Measurements from ENCODE around the gene ETV2.
"Not testable (repeated sequence)": the region's sequence is repeated elsewhere in the genome, so short reads cannot be mapped to it uniquely, and the experiment has no call there.

ETV2 gene

GRCh38 chr19:35628565-35629331 is 12.8 kb upstream of the ETV2 start, which contains the start of gene RBM42:
Gene RBM42, plus strand, starts transcription at chr19:35629036. Its CDS starts 118 bp downstream, at chr19:35629154.
- DNase-seq (ENCODE audit: low read depth in 3 of 3): peak; percentile 93 to 95 (median 95)

DNA sequence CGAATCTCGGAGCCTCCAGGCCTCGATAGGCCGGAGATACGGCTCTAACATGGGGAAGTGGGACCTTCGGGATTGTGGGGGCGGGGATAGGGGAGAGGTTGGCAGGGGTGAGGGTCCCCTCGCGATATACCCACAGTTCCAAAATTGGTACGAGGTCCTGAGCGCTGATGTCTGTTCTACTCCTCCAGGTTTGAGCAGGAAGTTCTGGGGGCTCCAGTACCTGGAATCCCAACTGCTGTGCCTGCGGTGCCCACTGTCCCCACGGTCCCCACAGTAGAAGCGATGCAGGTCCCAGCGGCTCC is 12.3 kb upstream of the ETV2 start:
- DNase-seq (ENCODE audit: low read depth in 3 of 3): no peak

GRCh38 chr19:35633727-35634440 is 7.7 kb upstream of the ETV2 start:
- DNase-seq (ENCODE audit: low read depth in 3 of 3): no peak

DNA sequence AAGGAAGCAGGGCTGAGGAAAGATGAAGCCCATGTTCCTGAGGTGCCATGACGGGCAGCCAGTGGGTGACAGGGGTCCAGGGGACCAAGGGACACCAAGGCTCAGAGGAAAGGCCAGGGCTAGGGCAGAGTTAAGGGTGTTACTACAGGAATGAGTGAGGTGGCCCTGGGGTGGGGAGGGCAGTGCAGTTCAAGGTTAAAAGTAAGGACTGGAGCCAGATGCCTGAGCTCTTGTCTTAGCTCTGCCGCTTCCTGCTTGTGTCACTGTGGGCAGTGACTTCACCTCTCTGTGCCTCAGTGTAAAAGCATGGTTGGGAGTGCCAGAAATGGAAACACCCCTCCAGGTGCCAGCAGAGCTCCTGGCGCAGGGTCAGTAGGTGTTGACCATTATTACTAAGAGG is 4.9 kb upstream of the ETV2 start:
- DNase-seq (ENCODE audit: low read depth in 3 of 3): no peak

DNA sequence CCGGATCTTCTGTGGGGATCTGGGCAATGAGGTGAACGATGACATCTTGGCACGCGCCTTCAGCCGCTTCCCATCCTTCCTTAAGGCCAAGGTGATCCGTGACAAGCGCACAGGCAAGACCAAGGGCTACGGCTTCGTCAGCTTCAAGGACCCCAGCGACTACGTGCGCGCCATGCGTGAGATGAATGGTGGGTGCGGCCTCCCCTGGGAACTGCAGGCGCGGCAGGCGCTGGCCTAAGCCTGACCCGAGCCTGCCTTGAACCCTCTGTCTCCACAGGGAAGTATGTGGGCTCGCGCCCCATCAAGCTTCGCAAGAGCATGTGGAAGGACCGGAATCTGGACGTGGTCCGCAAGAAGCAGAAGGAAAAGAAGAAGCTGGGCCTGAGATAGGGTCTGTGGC is 4.4 kb upstream of the ETV2 start:
- DNase-seq (ENCODE audit: low read depth in 3 of 3): no peak

DNA sequence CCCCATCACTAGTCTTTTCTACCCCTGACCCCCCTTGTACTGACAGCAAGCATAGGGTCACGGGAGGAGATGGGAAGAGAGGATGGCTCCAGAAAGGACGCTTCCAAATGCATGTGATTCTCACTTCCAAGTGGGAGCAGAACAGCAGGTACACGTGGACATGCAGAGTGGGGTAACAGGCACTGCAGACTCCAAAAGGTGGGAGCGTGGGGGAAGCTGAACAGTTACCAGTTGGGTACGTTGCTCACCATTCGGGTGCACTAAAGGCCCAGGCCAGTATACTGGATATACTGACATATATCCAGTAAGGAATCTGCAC is 2.3 kb upstream of the ETV2 start:
- DNase-seq (ENCODE audit: low read depth in 3 of 3): no peak

DNA sequence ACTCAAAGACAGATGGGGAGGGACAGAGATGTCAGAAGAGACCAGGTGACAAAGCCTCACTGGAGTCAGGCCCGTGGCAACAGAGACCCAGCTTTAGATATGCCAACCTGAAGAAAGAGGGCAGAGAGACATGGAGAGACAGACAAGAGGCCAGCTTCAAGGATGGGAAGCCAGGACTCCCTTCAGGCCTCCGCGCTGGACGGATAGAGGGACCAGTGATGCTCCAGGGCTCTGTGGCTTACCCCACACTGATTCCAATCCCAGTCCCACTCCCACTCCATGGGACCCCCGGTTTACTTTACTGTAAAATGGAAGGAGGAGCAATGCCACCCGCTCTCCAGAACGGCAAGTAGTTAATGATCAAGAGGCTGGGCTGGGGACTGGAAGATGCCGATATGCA is 1.7 kb upstream of the ETV2 start:
- no peak for DNase-seq (ENCODE audit: low read depth in 3 of 3)

DNA sequence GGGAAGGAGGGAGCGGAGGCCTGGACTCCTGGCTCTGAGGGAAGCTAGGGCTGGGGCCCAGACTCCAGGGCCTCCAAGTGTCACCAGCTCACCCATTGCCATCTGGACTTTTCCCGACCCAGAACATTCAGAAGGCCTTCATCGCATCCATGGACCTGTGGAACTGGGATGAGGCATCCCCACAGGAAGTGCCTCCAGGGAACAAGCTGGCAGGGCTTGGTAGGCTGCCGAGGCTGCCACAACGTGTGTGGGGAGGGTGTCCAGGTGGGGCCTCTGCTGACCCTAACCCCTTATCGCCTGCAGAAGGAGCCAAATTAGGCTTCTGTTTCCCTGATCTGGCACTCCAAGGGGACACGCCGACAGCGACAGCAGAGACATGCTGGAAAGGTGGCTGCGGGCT is 767 bp downstream of the ETV2 start:
- DNase-seq (ENCODE audit: low read depth in 3 of 3): no peak

DNA sequence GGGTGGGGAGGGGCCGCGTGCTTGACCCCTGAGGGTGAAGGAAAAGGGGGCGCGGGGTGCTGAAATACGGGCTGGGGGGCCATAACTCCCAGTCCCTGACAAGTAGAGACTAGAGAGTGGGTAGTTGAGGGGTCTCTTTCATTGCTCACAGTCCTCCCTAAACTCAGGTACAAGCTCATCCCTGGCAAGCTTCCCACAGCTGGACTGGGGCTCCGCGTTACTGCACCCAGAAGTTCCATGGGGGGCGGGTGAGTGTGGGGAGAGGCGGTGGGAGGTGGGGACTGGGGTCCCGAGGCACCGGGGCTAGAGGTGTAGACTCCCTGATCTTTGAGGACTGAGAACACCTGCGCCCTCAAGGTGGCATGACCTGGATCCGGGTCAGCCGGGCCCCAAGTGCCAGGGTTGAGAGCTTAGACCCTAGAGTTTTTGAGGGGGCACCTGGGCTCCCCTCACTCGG is 1.3 kb downstream of the ETV2 start:
- DNase-seq (ENCODE audit: low read depth in 3 of 3): no peak

DNA sequence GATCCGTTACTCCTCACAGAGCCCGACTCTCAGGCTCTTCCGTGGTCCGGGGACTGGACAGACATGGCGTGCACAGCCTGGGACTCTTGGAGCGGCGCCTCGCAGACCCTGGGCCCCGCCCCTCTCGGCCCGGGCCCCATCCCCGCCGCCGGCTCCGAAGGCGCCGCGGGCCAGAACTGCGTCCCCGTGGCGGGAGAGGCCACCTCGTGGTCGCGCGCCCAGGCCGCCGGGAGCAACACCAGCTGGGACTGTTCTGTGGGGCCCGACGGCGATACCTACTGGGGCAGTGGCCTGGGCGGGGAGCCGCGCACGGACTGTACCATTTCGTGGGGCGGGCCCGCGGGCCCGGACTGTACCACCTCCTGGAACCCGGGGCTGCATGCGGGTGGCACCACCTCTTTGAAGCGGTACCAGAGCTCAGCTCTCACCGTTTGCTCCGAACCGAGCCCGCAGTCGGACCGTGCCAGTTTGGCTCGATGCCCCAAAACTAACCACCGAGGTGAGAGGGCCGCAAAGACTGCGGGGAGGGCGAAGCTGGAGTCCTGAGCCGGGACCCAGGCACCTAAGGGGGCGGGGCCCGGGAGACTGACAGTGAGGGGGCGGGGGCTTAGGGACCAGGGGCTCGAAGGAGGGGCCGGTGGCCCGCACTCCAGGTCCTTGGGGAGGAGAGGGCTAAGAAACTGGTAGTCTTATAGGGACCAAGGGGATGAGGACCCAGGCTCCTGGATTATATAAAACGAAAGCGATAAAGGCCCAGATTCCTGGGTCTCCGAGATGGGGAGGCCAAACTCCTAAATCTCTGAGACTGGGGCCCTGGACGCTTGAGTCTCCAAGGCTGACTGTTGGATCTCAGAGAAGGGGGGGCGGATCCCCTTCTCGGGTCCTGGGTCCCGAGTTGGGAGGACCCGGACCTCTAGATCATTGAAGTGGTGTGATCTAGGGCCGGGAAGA is 2.0 kb downstream of the ETV2 start:
- DNase-seq (ENCODE audit: low read depth in 3 of 3): peak; percentile 57 to 86 (median 62)

DNA sequence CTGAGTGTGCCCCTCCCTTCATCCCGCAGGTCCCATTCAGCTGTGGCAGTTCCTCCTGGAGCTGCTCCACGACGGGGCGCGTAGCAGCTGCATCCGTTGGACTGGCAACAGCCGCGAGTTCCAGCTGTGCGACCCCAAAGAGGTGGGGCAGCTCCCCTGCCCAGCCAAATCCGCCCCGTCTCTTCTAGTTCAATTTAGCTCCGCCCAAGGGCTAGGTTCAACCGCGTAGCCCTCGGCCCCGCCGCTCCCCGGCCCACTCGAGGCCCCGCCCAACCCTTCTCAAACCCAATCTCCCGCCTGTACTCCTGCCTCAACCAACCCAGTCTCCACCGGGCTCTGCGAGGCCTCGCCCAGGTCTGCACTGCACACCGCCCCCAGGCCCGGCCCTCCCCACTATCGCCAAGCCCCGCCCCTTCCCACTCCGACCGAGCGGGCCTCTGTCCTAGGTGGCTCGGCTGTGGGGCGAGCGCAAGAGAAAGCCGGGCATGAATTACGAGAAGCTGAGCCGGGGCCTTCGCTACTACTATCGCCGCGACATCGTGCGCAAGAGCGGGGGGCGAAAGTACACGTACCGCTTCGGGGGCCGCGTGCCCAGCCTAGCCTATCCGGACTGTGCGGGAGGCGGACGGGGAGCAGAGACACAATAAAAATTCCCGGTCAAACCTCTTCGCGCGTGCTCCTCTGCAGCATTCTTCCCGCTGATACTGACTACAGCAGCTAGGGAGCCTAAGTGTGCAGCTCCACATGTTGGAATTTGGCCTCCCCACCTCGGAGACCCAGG is 2.9 kb downstream of the ETV2 start:
- DNase-seq (ENCODE audit: low read depth in 3 of 3): peak; percentile 92 to 98 (median 95)

DNA sequence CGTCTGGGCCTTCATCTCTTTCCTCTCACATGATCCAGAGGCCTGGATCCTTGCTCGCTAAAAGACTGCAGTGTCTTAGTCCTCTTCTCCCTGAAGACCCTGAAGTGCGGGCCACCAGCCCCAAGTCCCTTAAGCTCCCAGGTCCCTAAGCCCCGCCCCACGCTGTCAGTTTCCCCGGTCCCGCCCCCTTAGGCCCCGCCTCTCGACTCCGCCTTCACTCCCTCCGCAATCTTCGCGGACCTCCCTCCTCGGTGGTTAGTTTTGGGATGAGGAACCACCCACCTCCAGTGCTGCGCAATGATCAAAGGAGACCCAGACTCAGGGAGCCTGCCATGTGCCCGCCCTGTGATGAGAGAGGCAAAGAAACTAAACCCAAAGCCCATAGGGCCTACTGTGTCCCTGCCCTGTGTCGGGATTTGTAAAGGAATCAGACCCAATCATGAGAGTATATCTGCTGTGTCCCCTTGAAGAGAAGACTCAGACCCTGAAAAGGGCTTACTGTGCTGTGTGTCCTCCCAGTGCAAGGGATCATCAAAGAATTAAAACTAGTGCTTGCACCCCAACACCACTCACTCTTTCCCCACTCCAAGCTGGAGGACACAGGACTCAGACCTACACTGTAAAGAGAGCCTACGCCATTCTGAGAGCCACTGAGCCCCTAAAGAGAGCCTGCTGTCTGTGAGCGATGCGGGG is 3.6 kb downstream of the ETV2 start:
- DNase-seq (ENCODE audit: low read depth in 3 of 3): peak; percentile 75 to 95 (median 77)

DNA sequence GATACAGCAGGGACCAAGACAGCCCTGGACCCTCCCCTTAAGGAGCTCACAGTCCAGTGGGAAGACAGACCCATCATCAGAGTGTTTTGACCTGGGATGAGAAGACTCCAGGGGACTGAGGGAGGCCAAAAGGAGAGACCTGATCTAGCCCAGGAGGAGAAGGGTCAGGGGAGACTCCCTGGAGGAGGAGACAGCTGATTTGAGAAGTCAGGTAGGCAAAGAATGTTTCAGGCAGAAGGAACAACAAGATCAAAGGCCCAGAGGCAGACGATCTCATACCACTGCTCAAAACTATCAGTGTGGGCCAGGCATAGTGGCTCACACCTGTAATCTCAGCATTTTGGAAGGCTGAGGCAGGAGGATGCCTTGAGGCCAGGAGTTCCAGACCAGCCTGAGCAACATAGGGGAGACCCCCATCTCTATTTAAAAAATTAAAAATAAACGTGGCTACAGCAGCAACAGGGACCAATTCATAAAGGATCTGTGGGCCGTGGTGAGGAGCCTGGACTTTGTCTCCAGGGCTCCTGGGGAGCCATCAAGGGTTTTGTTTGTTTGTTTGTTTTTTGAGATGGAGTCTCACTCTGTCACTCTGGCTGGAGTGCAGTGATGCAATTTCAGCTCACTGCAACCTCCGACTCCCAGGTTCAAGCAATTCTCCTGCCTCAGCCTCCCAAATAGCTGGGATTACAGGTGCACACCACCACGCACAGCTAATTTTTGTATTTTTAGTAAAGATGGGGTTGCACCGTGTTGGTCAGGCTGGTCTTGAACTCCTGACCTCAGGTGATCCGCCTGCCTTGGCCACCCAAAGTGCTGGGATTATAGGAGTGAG is 4.4 kb downstream of the ETV2 start:
- no peak for DNase-seq (ENCODE audit: low read depth in 3 of 3)

- peak; percentile 84 to 92 (median 89) for DNase-seq (ENCODE audit: low read depth in 3 of 3)
Observed at GRCh38 chr19:35648017-35648961, 6.7 kb downstream of the ETV2 start, which contains the start of gene COX6B1. Gene COX6B1, plus strand, starts transcription at chr19:35648323. Its CDS starts 2,921 bp downstream, at chr19:35651244.

DNA sequence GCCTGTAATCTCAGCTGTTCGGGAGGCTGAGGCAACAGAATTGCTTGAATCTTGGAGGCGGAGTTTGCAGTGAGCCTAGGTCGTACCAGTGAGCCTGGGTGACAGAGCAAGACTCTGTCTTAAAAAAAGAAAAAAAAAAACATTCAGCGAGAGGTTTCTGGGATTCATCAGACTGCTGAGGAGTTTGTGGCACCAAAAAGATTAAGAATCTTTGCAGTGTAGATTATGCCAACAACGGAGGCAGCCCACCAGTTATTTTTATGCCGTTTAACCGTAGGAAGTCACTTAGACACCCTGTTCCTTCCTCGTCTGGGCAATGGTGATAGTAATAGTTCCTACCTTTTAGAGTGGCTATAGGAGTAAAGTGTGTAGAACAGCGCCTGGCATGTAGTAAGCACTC is 9.0 kb downstream of the ETV2 start:
- DNase-seq (ENCODE audit: low read depth in 3 of 3): no peak

DNA sequence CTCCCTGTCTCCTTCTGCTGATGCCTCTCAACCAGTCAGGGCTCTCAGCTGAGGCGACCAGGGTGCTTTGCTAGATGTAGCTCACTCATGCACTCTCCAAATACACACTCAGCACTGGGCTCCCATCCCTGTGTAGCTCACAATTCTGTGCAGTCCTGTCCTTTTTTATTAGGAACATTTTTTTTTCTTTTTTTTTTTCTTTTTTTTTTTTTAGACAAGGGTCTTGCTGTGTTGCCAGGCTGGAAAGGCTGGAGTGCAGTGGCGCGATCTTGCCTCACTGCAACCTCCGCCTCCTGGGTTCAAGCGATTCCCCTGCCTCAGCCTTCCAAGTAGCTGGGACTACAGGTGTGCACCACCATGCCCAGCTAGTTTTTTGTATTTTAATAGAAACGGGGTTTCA is 13.3 kb downstream of the ETV2 start:
- DNase-seq (ENCODE audit: low read depth in 3 of 3): not testable (repeated sequence)

GRCh38 chr19:35655600-35655999 is 14.1 kb downstream of the ETV2 start:
- DNase-seq (ENCODE audit: low read depth in 3 of 3): no peak

DNA sequence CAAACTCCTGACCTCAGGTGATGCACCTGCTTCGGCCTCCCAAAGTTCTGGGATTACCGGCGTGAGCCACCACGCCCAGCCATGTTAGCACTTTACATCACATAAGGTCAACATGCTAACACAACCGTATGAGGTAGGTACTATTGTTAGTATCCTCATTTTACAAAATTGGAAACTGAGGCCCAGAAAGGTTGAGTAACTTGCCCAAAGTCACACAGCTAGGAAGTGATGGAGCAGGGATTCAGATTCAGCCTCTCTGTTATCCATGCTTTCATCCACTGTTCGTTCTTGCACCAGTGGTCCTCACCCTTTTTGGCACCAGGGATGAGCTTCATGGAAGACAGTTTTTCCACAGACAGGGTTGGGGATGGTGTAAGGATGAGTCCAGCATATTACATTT is 15.2 kb downstream of the ETV2 start:
- DNase-seq (ENCODE audit: low read depth in 3 of 3): no peak

Data from stimulated activated CD4-positive, alpha-beta T cell treated with anti-CD3 and anti-CD28 coated beads, TNF-alpha, amount 100 ng/mL, for 48 hours (primary cell).